ENCODE measurements around the gene AQR. TPM values are rescaled to one million over a fixed set of nuclear protein-coding genes. Genes with fewer than 3 reads are reported as not detected.
"Not testable (repeated sequence)": the region's sequence is repeated elsewhere in the genome, so short reads cannot be mapped to it uniquely, and the experiment has no call there.

Gene AQR
- total and polyA plus RNA-seq, 2 donors = 9.9 to 52.3 TPM

DNA sequence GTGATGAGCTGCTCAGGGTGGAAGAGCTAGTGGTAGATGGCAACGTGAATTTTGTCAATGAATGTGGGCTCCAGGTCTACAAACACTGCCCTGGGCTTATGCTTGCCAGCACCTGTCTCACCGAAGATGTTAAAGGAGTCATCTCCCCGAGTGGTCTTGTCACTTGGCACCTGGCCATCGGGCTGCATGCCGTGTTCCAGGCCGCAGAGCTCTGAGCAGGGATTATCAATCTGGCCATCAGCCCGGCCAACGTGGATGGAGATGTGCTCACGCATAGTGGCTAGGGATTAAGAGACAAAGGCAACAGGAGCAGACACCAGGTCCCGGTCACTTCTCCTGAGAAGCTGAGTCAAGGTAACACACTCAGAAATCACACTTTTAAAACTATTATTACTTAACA, 119.4 kb downstream of the AQR start:
- H3K36me3 ChIP-seq (ENCODE audit: insufficient read depth) = no peaks in the 10 kb centered on the region
- no peaks in the 10 kb centered on the region for H3K4me1 ChIP-seq (ENCODE audit: insufficient read depth)
- DNase-seq (ENCODE audit: extremely low spot score) = no peak
- no peak overlapping the region for H3K27ac ChIP-seq (ENCODE audit: low read depth)
- no peak overlapping the region for H3K4me3 ChIP-seq (ENCODE audit: low read depth, low read length)
- 35% methylated on average over 10 of the region's 10 CpGs for WGBS

DNA sequence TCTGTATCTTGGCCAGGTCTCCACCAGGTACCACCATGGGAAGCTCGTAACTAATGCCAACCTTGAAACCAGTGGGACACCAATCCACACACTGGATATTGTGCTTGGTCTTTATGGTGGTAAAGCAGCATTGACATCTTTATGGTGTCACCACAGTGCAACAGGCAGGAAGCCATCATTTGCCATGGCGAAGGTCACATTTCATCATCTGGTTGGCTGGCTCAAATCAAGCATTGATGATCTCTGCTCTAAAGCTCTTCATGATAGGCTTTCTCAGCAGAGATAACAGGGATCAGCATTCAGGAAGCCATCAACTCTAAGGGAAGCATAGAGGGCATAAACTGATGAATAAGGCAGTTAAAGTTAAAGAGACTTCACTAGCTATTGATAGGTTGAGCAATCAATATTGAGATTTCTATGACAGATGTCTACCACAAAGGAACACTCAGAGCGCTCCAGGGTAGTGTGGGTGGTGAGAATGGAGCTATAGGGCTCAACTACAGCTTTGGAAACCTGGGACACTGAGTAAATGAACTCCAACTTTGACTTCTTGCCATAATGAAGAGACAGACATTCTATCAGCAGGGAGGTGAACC, 120.1 kb downstream of the AQR start:
- no peaks in the 10 kb centered on the region for H3K4me1 ChIP-seq (ENCODE audit: insufficient read depth)
- no peak for DNase-seq (ENCODE audit: extremely low spot score)
- WGBS = 97% methylated on average over 3 of the region's 3 CpGs
- no peak overlapping the region for H3K4me3 ChIP-seq (ENCODE audit: low read depth, low read length)
- no peak overlapping the region for H3K27ac ChIP-seq (ENCODE audit: low read depth)
- no peaks in the 10 kb centered on the region for H3K36me3 ChIP-seq (ENCODE audit: insufficient read depth)

DNA sequence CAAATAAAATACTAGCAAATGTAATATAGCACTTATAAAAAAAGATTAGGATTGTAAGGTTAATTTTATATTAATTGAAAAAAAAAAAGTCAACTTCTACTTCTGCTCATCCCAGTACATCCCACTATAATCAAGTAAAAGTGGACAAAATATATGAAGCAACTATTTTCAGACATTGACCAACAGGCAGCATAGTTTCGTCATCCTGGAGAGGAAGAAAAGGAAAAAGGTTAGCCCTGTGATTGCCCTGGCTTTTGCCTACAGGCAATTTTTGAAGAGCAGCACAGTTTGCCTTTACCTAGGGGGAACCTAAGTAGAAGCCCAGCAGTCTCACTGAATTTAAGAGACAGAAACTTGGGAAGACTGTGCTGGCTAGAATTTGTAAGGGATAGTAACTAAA, 121.9 kb downstream of the AQR start:
- WGBS = 94% methylated on average over 1 of the region's 1 CpG
- no peak for DNase-seq (ENCODE audit: extremely low spot score)
- H3K36me3 ChIP-seq (ENCODE audit: insufficient read depth) = no peaks in the 10 kb centered on the region
- no peak overlapping the region for H3K27ac ChIP-seq (ENCODE audit: low read depth)
- no peaks in the 10 kb centered on the region for H3K4me1 ChIP-seq (ENCODE audit: insufficient read depth)
- H3K4me3 ChIP-seq (ENCODE audit: low read depth, low read length) = no peak overlapping the region

DNA sequence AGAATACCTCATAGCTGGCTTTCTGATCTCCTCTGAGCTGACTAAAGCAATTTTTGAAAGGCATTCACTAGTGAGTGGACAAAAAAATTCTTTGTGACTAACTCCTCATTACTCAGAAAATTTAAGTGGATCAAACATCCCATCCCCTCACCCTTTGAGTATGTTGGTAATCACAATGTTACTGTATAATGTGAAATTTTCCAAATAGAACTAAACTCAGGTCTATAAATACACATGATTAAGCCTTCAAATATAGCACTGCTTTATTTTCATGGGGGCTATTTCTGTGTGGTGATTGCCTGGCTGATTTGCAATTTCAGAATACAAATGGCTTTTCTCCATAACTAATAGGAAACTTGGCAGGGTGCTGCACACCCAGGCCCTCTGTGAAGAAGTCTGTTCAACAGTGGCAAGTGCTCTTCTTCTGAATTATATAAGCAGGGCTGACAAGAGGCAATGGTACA, 128.2 kb downstream of the AQR start:
- no peaks in the 10 kb centered on the region for H3K4me1 ChIP-seq (ENCODE audit: insufficient read depth)
- no peak overlapping the region for H3K27ac ChIP-seq (ENCODE audit: low read depth)
- H3K36me3 ChIP-seq (ENCODE audit: insufficient read depth) = no peaks in the 10 kb centered on the region
- no peak overlapping the region for H3K4me3 ChIP-seq (ENCODE audit: low read depth, low read length)
- DNase-seq (ENCODE audit: extremely low spot score) = no peak

DNA sequence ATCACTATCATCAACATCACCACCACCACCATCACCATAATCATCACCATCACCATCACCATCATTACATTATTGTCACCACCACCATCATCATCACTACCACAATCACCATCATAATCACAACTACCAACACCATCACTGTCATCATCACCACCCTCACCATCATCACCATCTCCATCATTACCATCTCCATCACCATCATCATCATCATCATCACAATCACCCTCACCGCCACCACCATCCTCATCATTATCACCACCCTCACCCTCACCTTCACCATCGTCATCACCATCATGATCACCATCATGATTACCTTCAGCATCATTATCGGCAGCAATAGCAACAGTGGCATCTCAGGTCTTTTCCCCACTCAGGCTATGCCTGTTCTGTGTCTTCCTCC, 131.3 kb downstream of the AQR start:
- no peak overlapping the region for H3K27ac ChIP-seq (ENCODE audit: low read depth)
- 94% methylated on average over 3 of the region's 3 CpGs for WGBS
- no peak for DNase-seq (ENCODE audit: extremely low spot score)
- no peak overlapping the region for H3K4me3 ChIP-seq (ENCODE audit: low read depth, low read length)
- H3K4me1 ChIP-seq (ENCODE audit: insufficient read depth) = no peaks in the 10 kb centered on the region
- H3K36me3 ChIP-seq (ENCODE audit: insufficient read depth) = no peaks in the 10 kb centered on the region

DNA sequence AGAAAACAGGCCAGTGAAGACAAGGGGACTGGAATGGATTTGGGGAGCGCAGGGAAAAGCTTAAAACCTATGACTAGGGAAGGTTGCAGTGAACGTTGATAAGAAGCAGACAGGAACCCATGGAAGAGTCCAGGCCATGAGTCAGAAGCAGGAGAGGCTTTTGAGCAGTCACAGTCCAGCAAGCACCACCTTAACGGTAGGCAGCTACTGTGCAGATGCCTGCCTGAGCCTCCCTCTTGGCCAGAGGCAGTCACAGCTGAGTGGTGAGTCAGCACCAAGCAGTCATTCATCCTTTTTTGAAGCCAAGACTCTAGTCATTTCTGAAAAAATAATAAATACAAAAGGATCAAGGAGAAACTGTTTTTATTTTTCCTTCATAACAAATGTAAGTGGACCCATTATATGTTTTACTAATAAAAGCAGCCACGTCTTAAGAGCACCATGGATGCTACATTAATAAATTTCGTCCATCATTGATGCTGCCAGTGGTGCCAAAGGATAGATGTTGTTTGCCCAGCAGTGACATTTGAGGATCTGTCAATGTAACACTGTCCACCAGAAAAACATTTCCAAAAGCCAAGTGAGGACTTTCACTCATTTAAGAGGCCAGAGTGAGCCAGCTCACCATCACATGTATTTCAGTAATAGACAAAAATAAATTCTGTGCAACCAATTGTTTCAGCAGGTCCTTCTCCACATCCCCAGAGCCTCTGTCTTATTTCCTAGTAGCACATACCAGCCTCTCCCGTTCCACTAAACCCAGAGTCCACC, 132.1 kb downstream of the AQR start:
- Histone ChIP-seq H3K4me3 (ENCODE audit: low read depth, low read length) (no peak overlapping the region), H3K4me1 (ENCODE audit: insufficient read depth) (no peaks in the 10 kb centered on the region), H3K27ac (ENCODE audit: low read depth) (no peak overlapping the region), H3K36me3 (ENCODE audit: insufficient read depth) (no peaks in the 10 kb centered on the region)
- 69% methylated on average over 6 of the region's 6 CpGs for WGBS
- DNase-seq (ENCODE audit: extremely low spot score) = no peak

DNA sequence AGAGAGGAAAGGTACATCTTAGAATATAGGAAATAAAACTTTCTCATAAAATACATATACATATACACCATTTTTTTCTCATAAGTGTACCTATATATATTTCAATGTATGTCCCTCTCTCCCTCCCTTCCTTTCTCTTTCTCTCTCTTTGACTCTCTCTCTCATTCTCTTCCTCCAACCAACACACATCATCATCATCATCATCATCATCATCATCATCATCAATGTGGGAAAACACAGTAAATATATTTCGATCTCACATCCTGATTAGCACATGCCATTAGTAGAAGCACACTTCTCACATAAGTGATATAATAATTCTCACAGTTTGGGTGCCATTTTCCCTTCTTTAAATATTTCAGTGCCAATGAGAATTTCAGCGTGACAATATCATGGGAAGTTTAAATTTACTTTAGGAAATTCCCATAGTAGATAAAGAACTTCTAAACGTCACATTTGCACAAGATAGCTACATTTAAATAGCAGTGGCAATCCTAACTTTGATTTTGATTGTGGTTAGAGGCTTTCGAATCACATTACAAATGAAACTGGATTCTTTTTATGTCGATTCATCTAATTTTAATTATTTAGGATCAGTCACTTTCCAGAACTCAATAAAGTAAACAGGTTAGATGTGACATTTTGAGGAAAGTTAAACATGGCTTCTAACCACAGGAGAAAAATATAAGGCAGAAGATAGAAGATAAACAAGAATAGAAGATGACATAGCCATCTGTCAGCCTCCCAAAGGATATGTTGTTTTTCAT, 141.2 kb downstream of the AQR start:
- Histone ChIP-seq H3K4me3 (ENCODE audit: low read depth, low read length) (no peak overlapping the region), H3K4me1 (ENCODE audit: insufficient read depth) (no peaks in the 10 kb centered on the region), H3K27ac (ENCODE audit: low read depth) (no peak overlapping the region), H3K36me3 (ENCODE audit: insufficient read depth) (no peaks in the 10 kb centered on the region)
- DNase-seq (ENCODE audit: extremely low spot score) = no peak
- WGBS = 76% methylated on average over 5 of the region's 5 CpGs

DNA sequence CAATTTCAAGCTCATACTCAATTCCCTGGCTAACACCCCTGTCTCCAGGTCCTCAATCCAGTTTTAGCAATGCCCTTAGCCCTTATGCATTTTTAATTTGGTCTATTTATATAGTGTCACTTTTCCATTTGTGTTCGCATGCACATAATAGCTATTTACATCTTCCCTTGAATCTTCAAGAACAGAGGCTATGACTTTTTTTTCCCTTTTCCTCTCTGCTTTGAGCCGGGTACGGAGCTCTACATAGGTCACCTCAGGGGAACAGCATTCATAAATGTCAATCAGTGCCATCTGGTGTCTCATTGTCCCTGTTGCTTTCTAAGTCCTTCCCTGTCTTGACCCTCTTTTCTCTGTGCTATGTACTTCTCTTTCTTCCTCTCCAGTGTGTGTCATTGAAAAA, 147.7 kb downstream of the AQR start:
- WGBS = 73% methylated on average over 3 of the region's 3 CpGs
- DNase-seq (ENCODE audit: extremely low spot score) = no peak

DNA sequence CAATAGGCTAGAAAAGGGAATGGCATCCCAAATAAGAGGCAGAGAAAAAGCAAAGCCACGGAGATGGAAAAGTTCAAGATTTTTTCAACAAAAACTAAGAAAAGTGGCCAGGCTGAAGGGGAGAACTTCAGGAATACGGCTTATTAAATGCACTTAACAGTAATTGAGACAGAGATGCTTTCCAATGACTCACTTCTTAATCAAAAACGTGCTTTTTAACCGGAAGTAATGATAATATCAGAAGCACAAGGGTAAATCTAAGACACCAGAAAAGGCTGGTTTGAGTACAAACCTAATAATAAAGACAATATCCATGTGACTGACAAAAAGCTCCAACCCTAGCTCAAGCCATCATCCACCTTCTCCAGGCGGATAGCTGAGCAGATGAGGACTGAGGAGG, 149.4 kb downstream of the AQR start:
- Histone ChIP-seq H3K4me3 (ENCODE audit: low read depth, low read length) (no peak overlapping the region), H3K36me3 (ENCODE audit: insufficient read depth) (no peaks in the 10 kb centered on the region), H3K27ac (ENCODE audit: low read depth) (no peak overlapping the region), H3K4me1 (ENCODE audit: insufficient read depth) (no peaks in the 10 kb centered on the region)
- 80% methylated on average over 5 of the region's 5 CpGs for WGBS
- no peak for DNase-seq (ENCODE audit: extremely low spot score)

More for the DNA sequence above, 147.7 kb downstream of the AQR start:
- no peak overlapping the region for H3K27ac ChIP-seq (ENCODE audit: low read depth)
- no peaks in the 10 kb centered on the region for H3K36me3 ChIP-seq (ENCODE audit: insufficient read depth)
- H3K4me3 ChIP-seq (ENCODE audit: low read depth, low read length) = no peak overlapping the region
- no peaks in the 10 kb centered on the region for H3K4me1 ChIP-seq (ENCODE audit: insufficient read depth)

DNA sequence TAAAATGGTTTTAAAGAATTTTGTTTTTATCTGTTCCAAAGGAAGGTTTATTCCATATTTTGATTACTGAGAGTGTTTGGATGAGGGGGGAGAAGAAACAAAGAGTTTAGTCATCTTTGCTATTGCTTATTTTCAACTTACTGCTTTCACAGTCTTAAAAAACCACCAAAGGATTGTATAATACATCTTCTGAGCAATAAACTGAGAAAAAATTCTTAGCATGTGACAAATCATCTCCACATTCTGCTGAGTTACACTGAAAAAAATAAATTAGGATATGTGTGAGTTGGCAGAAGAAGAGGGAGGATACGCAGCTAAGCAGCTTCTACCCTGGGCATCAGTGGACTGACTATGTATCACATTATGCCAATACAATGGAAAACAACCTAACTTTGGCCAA, 151.0 kb downstream of the AQR start:
- no peak overlapping the region for H3K4me3 ChIP-seq (ENCODE audit: low read depth, low read length)
- no peaks in the 10 kb centered on the region for H3K36me3 ChIP-seq (ENCODE audit: insufficient read depth)
- no peaks in the 10 kb centered on the region for H3K4me1 ChIP-seq (ENCODE audit: insufficient read depth)
- WGBS = 70% methylated on average over 1 of the region's 1 CpG
- no peak for DNase-seq (ENCODE audit: extremely low spot score)
- no peak overlapping the region for H3K27ac ChIP-seq (ENCODE audit: low read depth)

DNA sequence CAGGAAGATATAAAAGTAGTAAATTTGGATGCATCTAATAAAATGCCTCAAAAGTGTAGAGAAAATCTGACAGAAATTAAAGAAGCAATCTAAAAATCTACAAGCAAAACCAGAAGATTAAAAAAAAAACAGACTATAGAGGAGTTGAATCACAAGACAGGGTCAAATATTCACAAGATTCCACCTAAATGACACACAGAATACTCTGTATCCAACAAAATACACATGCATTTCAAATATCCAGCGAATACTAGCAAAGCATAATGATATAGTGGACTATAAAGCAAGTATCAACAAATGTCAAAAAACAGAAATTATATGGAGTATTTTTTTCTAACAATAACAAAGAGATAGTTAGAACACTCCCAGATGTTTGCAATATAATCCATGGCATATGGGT, 153.7 kb downstream of the AQR start:
- 38% methylated on average over 1 of the region's 1 CpG for WGBS
- H3K27ac ChIP-seq (ENCODE audit: low read depth) = no peak overlapping the region

DNA sequence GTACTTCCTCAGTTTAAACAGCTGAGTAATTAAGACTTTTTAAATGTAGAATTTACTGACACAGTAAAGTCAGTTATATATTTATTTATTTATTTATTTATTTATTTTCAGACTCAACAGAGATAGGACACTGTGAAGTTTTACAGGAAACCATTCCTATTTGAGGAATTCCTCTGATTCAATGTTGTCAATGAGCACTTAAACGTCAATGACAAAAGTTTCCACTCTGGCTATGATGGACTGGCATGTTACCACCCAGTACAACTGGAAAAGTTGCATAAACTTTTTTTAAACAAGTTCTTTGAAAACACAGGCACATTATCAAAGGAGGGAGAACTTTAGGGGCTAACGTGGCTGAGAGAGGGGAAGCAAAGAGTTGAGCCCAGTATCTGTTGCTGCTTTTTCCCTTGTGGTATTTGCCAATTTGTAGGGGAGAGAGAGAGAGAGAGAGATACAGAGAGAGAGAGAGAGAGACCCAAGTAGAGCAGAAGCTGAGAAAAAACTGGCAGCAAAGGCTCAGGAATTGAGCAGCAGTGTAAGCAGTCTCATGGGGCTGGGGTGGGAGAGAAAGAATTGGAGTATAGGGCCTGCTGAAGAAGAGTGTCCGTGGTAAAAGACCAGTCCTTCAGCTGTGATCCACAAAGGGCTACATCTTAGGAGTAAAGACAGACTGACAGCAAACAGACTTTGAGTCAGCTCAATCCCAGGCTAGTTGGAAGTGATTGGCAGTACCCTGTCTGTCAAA, 155.9 kb downstream of the AQR start:
- Histone ChIP-seq H3K27ac (ENCODE audit: low read depth) (no peak overlapping the region), H3K4me1 (ENCODE audit: insufficient read depth) (no peaks in the 10 kb centered on the region), H3K4me3 (ENCODE audit: low read depth, low read length) (no peak overlapping the region), H3K36me3 (ENCODE audit: insufficient read depth) (no peaks in the 10 kb centered on the region)
- no peak for DNase-seq (ENCODE audit: extremely low spot score)
- 65% methylated on average over 3 of the region's 3 CpGs for WGBS

More for the DNA sequence above, 153.7 kb downstream of the AQR start:
- Histone ChIP-seq H3K4me1 (ENCODE audit: insufficient read depth) (no peaks in the 10 kb centered on the region), H3K4me3 (ENCODE audit: low read depth, low read length) (no peak overlapping the region), H3K36me3 (ENCODE audit: insufficient read depth) (no peaks in the 10 kb centered on the region)
- DNase-seq (ENCODE audit: extremely low spot score) = no peak

DNA sequence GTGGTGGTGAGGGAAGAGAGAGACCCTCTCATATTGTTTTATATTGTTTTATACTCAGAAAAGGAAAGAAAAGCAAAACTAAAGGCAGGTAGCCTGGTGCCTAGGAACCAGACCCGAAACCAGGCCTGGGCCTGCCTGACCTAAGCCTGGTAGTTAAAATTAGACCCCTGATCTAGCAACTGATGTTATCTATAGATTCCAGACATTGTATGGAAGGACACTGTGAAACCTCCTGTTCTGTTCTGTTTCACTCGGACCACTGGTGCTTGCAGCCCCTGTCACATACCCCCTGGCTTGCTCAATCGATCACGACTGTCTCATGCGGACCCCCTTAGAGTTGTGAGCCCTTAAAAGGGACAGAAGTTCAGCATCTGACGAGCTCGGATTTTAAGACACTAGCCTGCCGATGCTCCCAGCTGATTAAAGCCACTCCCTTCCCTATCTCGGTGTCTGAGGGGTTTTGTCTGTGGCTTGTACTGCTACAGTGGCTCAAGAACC, 156.6 kb downstream of the AQR start:
- not testable (repeated sequence) for DNase-seq (ENCODE audit: extremely low spot score); H3K27ac ChIP-seq (ENCODE audit: low read depth); H3K4me1 ChIP-seq (ENCODE audit: insufficient read depth); H3K36me3 ChIP-seq (ENCODE audit: insufficient read depth); H3K4me3 ChIP-seq (ENCODE audit: low read depth, low read length)
- WGBS = 63% methylated on average over 9 of the region's 9 CpGs

Data from urinary bladder (tissue), 4 donors.